Measurements from ENCODE around the gene KRT16.
"Not testable (repeated sequence)": the region's sequence is repeated elsewhere in the genome, so short reads cannot be mapped to it uniquely, and the experiment has no call there.

Gene KRT16

DNA sequence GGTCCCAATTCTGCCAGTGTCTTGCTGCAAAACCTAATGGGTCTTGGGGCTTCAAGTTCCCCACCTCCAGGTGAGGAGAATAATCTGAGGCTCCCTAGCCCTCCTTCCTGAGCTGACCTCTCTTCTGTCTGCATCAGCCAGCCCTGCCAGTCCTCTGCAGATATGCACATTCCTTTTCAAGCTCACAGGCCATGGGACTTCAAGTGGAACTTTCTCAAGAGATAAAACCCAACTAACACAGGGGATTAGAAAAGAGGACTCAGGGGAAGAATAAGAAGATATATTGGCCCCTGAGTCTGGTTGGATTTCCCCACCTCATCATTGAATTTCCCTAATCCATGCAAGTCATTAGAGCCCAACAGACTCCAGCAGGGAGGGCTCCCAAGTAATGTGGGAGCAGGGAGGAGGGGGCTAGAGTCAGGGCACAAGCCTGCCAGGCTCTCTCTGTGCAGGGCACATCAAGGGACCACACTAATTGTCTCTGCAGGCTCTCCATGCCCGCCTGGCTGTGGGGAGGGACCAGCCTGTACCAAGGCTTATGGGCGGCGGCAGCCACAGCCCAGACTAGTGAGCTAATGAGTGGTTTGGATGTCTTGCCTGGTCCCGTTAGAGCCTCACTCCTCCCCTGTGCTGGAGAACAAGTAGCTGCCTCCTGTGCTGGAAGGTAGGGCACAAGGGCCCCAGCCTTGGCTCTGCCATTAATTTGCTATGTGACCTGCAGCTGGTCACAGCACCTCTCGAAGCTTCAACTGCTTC is 27.1 kb downstream of the KRT16 start:
- DNase-seq: no peak

DNA sequence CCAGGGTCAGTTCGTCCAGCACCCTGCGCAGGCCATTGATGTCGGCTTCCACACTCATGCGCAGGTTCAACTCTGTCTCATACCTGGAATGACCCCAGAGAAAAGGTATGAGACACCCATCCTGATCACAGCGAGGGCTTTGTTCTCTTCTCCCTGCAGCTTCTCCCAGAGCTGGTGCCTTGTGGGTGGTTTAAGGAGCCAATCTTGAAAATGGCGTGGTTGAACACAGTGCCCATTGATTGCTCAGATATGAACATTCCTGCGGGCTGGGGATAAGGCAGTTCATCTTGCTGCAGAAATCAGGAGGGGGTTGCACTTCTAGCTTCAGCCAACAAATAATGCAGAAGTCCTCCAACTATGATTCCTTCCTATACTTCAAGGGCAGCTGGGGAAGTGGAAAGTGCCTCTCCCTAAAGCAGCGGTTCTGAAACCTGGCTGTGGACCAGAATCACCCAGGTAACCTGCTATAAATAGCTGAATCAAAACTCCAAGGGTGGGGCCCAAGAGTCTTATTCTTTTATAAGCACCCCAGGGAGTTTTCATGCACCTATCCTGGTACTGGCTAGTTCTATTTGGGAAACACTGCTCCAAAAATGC is 28.1 kb downstream of the KRT16 start:
- DNase-seq: not testable (repeated sequence)

DNA sequence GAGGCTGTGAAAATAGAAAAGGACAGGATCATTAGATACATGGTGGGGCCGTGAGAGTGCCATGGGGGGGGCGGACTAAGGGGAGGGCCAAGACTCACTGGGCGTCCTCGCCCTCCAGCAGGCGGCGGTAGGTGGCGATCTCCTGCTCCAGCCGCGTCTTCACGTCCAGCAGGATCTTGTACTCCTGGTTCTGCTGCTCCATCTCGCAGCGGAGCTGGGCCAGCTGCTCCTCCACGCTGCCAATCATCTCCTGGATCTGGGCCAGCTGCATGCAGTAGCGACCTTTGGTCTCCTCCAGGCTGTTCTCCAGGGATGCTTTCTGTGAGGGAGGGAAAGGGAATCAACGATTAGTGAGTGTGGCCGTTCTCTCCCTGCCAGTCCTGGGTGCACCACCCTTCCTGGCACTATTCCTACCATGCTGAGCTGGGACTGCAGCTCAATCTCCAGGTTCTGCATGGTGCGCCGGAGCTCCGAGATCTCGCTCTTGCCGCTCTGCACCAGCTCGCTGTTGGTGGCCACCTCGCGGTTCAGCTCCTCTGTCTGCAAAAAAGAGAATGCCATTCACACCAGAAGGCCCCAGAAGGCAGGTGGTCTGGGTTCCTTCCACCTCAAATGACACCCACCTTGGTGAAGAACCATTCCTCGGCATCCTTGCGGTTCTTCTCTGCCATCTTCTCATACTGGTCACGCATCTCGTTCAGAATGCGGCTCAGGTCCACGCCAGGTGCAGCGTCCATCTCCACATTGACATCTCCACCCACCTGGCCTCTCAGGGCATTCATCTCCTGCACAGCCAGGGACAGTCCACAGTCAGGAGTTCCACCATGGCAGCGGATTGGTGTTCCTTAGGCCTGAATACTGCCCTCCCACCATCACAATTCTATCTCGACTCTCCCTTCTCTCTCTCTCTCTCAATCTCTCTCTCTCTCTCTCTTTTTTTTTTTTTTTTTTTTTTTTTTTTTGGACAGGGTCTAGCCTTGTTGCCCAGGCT is 29.1 kb downstream of the KRT16 start:
- no peak for DNase-seq

DNA sequence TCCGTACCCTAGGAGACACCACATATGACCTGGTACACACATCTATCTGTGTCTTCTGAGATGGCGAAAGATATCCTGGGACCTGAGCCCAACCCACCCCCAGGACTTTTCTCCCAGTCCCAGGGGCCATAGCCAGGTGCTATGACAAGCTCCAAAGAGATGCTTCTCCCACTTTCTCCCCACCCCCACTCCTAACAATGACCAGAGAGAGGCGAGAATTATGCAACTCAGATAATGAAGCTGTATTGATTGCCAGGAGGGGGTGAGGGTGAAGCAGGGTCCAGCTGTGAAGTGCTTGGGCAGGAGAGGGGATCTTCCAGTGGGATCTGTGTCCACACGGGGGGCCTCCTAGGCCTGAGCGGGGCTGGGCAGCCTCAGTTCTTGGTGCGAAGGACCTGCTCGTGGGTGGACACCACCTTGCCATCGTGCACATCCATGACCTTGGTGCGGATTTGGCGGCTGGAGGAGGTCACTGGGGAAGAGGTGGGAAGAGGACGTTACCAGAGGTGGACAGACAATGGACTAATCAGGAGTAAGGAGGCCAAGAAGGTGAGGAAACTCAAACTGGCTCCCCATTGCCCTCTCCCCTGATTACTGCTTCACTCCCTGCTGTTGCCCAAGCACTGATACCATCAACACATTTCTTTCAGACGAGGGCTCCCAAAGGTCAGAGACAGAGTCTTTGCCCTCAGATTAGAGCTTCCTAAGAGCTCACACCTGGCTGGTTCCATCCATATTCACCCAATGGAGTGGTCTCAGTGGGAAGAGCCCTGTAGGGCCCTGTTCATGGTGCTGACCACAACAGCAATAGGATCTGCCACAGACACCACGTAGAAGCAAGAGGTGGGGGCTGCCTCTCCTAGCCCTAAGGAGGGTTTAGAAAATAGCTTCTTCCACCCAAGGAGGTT is 30.3 kb downstream of the KRT16 start:
- DNase-seq: not testable (repeated sequence)

DNA sequence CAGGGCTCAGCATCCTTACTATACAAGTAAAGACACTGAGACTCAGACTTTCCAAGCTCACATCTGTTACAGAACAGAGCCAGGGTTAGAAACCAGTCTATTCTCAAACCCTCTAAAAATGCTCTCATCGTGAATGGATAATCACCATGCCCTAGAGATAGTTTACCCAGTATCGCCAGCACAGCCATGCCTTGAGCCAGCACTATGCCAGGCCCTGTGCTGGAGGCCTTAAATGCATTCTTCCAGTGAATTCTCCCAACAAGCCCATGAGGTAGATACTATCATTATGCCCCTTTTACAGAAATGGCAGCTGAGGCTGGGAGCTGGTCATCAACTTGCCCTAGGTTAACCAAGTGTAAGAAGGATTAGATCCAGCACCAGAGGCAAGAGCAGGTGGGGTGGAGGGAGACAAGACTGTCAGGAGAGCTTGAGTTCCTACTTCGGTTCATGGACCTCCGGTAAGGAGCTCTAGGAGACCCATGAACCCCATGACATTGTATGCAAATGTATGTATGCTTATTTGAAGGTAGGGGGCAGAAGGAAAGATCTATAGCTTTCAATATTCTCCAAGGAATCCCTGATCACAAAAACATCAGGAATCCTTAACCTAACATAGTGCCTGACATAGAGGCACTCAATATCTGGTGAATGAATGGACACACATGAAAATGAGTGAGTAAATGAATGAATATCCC is 31.1 kb downstream of the KRT16 start:
- no peak for DNase-seq

DNA sequence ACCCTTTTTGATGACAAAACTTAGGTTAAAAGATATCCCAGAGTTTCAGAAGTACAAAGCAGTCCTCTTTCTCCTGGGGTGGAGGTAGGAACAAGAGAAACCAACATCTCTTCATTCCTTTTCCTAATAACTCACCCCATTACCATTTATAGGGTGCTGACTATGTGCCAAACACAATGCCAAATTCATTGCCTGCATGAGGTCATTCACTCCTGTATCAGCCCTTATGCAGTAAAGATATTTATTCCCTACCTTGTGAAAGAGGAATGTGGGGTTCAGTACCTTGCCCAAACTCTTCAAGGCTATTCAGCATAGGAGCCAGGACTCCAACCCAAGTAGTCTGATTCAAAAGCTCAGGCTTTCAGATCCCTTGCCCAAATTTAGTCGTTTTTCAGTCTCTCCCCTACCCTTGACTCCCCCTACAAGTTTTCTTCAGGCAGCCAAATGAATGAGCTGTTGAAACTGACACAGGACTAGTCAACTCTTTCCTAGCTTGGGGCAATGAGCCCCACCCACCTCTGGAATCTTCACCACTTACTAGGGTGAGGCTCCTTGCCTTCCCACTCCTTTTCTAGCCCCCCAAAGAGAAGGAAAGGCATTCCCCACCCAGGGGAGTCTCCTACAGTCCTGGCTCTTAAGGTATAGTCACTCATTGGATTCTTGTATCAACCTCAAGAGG is 31.7 kb downstream of the KRT16 start:
- no peak for DNase-seq

DNA sequence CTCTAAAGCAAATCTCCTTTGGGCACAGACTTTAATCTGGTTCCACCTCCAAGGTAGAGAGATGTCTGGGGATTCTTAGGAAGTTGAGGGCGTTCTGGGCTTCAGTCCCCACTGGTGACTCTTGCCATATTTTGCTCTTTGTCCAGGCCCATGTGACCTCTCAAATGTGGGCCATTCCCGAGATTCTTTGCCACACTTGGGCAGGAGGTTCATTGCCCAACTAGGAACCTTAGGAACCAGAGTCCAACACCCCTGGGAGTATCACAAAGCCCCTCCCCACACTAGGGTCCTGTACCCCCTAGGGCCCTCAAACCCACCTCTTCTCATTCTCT is 32.4 kb downstream of the KRT16 start:
- no peak for DNase-seq

DNA sequence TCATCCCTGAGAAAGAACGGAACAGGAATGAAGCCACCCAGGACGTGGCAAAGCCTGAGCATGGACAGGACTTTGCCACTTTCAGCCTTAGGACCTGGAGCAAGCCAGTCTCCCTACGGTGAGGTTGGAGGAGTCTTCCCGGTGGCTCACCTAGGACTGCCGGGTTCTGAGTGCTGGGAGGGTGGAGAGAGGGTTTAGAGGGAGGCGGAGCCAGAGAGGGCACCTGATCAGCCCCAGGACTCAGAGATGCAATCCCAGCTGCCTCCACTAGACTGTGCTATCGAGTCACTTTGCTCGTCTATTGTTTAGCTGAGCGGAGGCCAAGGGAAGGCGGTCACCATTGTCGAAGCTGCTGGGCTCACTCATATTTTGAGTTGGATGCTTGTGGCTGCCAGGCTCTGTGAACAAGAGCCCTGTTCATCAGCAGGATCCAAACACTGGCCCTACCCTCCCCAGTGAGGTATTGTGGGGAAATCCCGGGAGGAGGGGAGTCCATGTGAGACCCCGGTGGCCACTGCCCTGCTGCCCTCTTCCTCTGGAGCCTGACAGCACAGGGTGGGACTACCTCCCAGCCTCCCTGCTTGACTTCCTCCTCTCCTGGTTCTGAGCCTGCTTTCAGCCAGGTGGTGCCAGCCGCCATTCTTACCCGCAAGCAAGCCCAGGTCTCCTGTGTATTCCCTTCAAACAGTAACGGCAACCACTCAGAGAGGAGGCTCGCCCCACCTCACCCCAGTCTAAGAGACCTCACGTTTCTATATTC is 32.9 kb downstream of the KRT16 start:
- peak in 39 of 51 donors; percentile 1 to 62 (median 18) for DNase-seq

DNA sequence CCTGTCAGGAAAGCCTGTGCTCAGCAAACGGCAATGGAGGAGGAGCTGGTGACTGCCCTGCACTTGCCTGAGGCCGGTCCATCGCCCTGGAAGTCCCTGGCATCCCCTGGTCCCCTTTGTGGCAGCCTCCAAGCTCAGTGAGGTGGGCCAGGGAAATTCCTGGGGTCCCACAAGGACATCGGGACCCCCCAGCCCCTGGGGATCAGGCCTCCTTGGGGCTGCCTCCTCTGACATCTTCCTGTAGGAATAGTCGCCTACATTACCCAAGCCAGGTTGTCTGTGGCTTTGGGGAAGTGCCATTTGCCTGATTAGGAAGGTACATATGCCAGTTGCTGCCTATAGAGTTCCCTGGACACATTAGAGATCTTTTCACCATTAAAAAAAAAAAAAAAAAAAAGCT is 33.6 kb downstream of the KRT16 start:
- no peak for DNase-seq

DNA sequence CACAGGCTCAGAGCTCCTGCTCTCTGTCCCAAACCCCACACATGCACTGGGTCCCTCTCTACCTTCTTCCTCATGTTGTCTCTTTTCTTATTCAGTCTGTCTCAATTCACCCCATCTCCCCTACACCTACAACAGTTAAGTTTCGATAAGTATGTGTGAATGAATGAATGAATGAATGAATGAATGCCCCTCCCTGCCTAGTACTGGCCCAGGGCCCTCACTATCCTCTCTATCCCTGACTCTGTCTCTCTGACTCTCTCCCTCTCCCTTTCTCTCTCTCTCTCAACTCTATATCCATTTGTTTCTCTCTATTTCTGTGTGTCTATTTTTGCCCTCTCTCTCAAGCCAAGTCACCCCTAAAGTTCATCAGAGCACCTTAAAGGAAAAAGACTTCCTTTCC is 34.0 kb downstream of the KRT16 start:
- DNase-seq: no peak

DNA sequence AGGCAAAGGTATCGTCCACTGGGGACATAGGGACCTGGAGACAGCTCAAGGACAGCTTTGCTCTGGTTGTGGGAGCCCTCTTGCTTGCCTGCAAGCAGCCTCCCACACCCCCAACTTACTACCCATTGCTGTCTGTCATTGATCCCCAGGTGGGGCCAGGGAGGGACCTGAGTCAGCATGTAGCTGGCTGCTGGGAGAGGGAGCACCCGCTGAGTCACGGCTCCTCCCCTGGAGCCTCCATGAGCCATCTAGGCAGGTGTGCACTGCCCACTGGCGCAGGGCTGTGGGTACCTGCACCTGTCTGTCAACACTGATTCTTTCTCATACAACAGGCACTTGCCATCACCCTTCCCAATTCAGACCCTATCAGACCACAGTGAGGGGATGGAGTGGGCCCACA is 35.8 kb downstream of the KRT16 start:
- not testable (repeated sequence) for DNase-seq

DNA sequence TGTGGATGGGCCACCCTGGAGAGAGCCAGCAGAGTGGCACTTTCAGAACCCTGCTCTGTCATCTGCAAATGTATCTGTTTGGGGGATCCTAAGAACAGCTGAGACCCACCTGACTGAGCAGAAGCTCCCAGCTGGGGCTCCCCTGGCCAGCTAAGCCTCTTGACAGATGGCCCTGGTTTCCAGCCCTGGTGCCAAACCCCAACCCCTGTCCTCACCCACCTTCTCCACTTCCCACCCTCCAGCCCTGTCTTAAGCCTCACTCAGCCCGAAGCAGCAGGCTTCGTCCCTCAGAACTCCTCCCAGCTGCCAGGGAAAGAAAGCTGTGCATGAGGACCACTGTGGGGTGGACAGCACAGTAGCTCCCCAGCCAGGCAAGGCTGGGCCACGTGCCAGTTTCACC is 37.2 kb downstream of the KRT16 start:
- no peak for DNase-seq

DNA sequence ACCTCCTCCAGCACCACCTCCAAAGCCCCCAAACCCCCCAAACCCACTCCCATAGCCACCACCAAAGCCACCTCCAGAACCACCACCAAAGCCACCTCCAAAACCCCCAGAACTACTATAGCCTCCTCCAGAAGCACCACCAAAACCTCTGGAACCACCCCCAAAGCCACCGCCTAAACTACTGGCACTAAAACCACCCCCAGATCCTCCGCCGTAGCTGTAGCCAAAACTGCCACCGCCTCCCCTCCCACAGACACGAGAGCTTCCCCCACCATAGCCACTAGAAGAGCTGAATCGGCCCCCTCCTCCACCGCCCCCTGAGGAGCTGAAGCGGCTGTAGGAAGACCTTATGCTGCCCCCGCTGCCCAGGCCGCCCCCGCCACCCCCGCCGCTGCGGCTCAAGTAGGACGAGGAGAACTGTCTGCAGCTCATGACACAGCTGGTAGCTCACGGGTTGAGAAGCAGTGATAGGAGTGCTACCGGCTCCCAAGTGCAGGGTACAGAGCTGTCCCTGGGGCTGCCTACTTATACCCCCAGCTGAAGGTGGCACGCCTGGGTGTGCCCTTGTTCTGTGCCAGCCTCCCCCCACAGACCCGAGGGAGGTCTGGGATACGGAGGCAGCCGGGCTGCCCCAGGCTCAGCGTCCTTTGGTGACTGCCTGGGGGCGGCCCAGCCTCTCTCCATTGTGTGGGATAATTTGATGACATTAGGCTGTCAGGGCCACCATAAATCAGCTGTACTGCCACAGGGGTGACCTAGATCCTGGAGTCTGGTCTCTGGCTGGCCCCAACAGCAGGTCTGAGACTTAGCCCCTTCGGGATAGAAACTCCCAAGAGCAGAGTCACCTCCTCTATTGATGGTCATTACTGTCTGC is 40.8 kb downstream of the KRT16 start, which contains the start of gene KRT9:
KRT9 (minus strand) TSS at position 499 of the 874 bp plus-strand sequence; CDS start at position 432, 67 bp downstream.
- no peak for DNase-seq

DNA sequence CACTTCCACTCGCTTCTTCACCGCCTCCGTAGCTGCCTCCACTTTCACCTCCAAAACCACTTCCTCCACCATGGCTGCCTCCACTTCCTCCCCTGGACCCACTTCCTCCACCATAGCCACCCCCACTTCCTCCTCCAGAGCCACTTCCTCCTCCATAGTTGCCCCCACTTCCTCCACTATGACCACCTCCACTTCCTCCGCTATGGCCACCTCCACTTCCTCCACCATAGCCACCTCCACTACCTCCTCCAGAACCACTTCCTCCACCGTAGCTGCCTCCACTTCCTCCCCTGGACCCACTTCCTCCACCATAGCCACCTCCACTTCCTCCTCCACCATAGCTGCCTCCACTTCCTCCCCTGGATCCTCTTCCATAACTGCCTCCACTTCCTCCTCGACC is 45.2 kb downstream of the KRT16 start:
- DNase-seq: no peak

DNA sequence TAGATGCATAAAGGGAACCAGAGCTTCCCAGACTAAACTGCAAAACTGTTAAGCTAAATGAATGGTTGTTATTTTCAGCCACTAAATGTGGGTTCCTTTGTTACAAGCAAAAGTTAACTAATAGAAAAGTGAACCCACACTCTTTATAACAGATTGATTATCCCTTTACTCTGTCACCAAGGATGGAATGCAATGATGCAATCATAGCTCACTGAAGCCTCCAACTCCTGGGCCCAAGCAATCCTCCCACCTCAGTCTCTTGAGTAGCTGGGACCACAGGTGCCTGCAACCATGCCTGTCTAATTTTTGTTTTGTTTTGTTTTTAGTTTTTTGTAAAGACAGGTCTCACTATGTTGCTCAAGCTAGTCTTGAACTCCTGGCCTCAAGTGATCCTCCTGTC is 47.2 kb downstream of the KRT16 start:
- DNase-seq: no peak

DNA sequence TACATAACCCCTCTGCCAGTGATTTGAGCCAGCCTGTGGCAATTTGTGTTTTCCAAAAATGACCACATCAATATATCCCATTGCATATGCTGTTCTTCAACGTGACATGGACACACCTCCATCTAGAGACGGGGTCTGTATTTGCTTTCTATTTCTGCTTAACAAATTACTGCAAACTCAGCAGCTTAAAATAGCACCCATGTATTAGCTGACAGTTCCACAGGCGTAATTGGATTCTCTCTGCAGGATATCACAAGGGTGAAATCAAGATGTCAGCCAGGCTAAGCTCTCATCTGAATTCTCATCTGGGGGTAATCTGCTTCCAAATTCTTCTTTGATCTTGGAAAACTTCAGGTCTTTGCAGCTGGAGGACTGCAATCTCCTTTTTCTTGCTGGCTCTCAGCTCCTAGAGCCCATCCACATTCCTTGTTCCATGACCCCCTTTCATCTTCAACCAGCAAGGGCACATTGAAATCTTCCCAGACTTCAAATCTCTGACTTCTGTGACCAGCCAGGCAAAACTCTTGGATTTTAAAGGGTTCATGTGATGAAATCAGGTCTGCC is 48.9 kb downstream of the KRT16 start:
- no peak for DNase-seq

DNA sequence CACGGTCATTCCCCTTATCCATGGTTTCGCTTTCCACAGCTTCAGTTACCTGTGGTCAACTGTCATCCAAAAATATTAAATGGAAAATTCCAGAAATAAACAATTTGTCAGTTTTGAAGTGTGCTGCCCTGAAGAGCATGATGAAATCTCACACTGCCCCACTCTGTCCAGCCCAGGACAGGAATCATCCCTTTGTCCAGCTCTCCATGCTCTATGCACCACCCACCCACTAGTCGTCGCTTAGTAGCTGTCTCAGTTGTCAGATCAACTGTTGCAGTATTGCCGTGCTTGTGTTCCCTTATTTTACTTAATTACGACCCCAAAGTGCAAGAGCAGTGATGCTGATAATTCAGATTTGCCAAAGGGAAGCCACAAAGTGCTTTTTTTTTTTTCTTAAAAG is 51.0 kb downstream of the KRT16 start:
- no peak for DNase-seq
